Kidney (tissue), 14 donors: ENCODE data around the gene ATP1B1. TPM values are rescaled to one million over a fixed set of nuclear protein-coding genes. Genes with fewer than 3 reads are reported as not detected.

Experiments
- DNase-seq, 5 donors: peaks; one replicate each; pipeline ENCODE4 v3.0.0-alpha.2; 2013 to 2020
- FAIRE-seq: peaks from 2 replicates; lab custom pipeline; 2012; peaks lifted over from hg19 to GRCh38; lab: Jason Lieb, UNC
- H3K27ac ChIP-seq, 2 donors: one replicate each; pipeline ENCODE4 v1.7.0; 2013; ENCODE audit warnings: low read depth in 2 of 2, low read length in 2 of 2, inconsistent platforms in 1 of 2
- H3K27me3 ChIP-seq: one replicate; pipeline ENCODE4 v1.7.1; 2013; ENCODE audit warnings: low read length, inconsistent platforms; ENCODE audit not compliant: control insufficient read depth, insufficient read depth
- H3K36me3 ChIP-seq, 3 donors: one replicate each; pipeline versions ENCODE4 v1.7.0 to v1.7.1; 2013; ENCODE audit warnings: low read length in 3 of 3, control low read depth in 1 of 3, inconsistent platforms in 1 of 3; ENCODE audit not compliant: insufficient read depth in 3 of 3, control insufficient read depth in 2 of 3
- H3K4me1 ChIP-seq, 3 donors: one replicate each; pipeline versions ENCODE4 v1.7.0 to v1.7.1; 2013; ENCODE audit warnings: low read length in 3 of 3, inconsistent platforms in 1 of 3, low read depth in 1 of 3; ENCODE audit not compliant: control insufficient read depth in 2 of 3, insufficient read depth in 2 of 3
- H3K4me3 ChIP-seq, 3 donors: one replicate each; pipeline versions ENCODE4 v1.7.0 to v1.8.1; 2013; ENCODE audit warnings: low read length in 3 of 3, control low read depth in 1 of 3, inconsistent platforms in 1 of 3
- H3K9ac ChIP-seq, 3 donors: one replicate each; pipeline versions ENCODE4 v1.7.0 to v1.7.1; 2013; ENCODE audit warnings: low read length in 3 of 3, control low read depth in 1 of 3, inconsistent platforms in 1 of 3
- H3K9me3 ChIP-seq, 3 donors: one replicate each; pipeline versions ENCODE4 v1.7.0 to v1.7.1; 2013; ENCODE audit warnings: low read length in 3 of 3, control low read depth in 1 of 3, inconsistent platforms in 1 of 3; ENCODE audit not compliant: control insufficient read depth in 2 of 3, insufficient read depth in 1 of 3
- CTCF ChIP-seq: IDR thresholded peaks from 3 replicates; pipeline ENCODE4 v1.5.1; 2012; ENCODE audit warnings: mild to moderate bottlenecking, moderate library complexity, borderline replicate concordance; ENCODE audit not compliant: insufficient read depth; ENCODE audit errors: extremely low read depth
- intact Hi-C: fragments of 100-400 bp; cut with DNase I; formaldehyde crosslinking; loops from one replicate; pipeline ENCODE4 v1.11.1; 2022
- polyA plus RNA-seq: library from polyadenylated mRNA; stranded (reverse); fragments of 350-450 nt; fragmentation: Illumina TruSeq; extraction: RNeasy Lipid Tissue Mini Kit (QIAGEN cat#74804); gene quantifications from one replicate; pipeline ENCODE4 v1.2.3, GENCODE V29; 2014; ENCODE audit warnings: low read depth, low replicate concordance; ENCODE audit not compliant: insufficient read depth
- total RNA-seq: library from RNA; stranded (reverse); fragmentation: NEBNext Ultra II Directional; extraction: Animal tissue kit (Norgen Biotek cat#: 25700); gene quantifications from one replicate; pipeline ENCODE4 v1.2.1, GENCODE V29; 2021
- donor health status: control.
- donor health status: control.
- donor health status: control.
- donor health status: control.
- donor health status: control.
- donor health status: DM: yes; HTN: yes; CAD: no.
- donor health status: Normal renal cell carcinoma (clear cell type).

ATP1B1 gene
- total and polyA plus RNA-seq, 2 donors from 2014 or later, result 686 to 1,441 TPM

- Histone ChIP-seq H3K4me3 (peak overlapping the region; percentile 88 to 100 (median 94)), H3K36me3 (peaks cover 0 to 61% (median 27%) of the 10 kb centered on the region in 3 donors), H3K4me1 (peaks cover 3 to 36% (median 28%) of the 10 kb centered on the region in 3 donors), H3K27ac (peak overlapping the region; percentile 97 to 99), H3K9ac (peak overlapping the region; percentile 95 to 99 (median 99)), H3K27me3 (no peaks in the 10 kb centered on the region), H3K9me3 (no peaks in the 10 kb centered on the region)
- FAIRE-seq, result no peak
- no peak for TF ChIP-seq CTCF
- DNase-seq, result no peak
- intact Hi-C loops, result no loop called here
These were observed 1.7 kb downstream of the ATP1B1 start for GRCh38 chr1:169108223-169108622.

GRCh38 chr1:169108863-169109560 is 2.5 kb downstream of the ATP1B1 start:
- FAIRE-seq (no peak), DNase-seq (peak in 1 of 5 donors; percentile 50)
- no peak for TF ChIP-seq CTCF
- Histone ChIP-seq H3K9me3 (no peaks in the 10 kb centered on the region), H3K9ac (peak overlapping the region; percentile 95 to 99 (median 99)), H3K4me1 (peaks cover 0 to 36% (median 32%) of the 10 kb centered on the region in 3 donors), H3K36me3 (peaks cover 0 to 69% (median 33%) of the 10 kb centered on the region in 3 donors), H3K27me3 (no peaks in the 10 kb centered on the region), H3K27ac (peak overlapping the region; percentile 97 to 99), H3K4me3 (peak overlapping the region; percentile 88 to 100 (median 94))
- intact Hi-C loops, result no loop called here

GRCh38 chr1:169109561-169110134 is 3.2 kb downstream of the ATP1B1 start:
- H3K27ac ChIP-seq, result peak overlapping the region; percentile 97 to 99
- H3K4me1 ChIP-seq, result peaks cover 0 to 34% (median 29%) of the 10 kb centered on the region in 3 donors
- H3K36me3 ChIP-seq, result peaks cover 3 to 75% (median 39%) of the 10 kb centered on the region in 3 donors
- FAIRE-seq (no peak), DNase-seq (peak; percentile 56 to 86 (median 71))
- no peaks in the 10 kb centered on the region for H3K27me3 ChIP-seq
- H3K9me3 ChIP-seq, result no peaks in the 10 kb centered on the region
- intact Hi-C loops, result no loop called here
- peak overlapping the region; percentile 95 to 99 (median 99) for H3K9ac ChIP-seq
- H3K4me3 ChIP-seq, result peak overlapping the region; percentile 43 to 100 (median 88)
- no peak for TF ChIP-seq CTCF
